ENCODE results near the gene CSGALNACT2.

Gene CSGALNACT2

GRCh38 chr10:43203448-43204041, 65.3 kb downstream of the CSGALNACT2 start:
- H3K4me3 ChIP-seq, result no peak overlapping the region
- no peak overlapping the region for H3K9ac ChIP-seq

GRCh38 chr10:43204042-43204942, 66.0 kb downstream of the CSGALNACT2 start:
- Histone ChIP-seq H3K4me3 (no peak overlapping the region), H3K27ac (0 out of 2 replicates have a peak overlapping the region, but pooled peaks have one; percentile 12), H3K9ac (no peak overlapping the region), H3K27me3 (no peaks in the 10 kb centered on the region), H3K4me1 (peaks cover 39% of the 10 kb centered on the region), H4K20me1 (no peaks in the 10 kb centered on the region), H3K4me2 (no peak overlapping the region; the same call in 1 of the 2 replicates), H3K36me3 (peaks cover 4% of the 10 kb centered on the region; the same call in 1 of the 2 replicates), H3K9me3 (no peaks in the 10 kb centered on the region)
- no peak for TF ChIP-seq Cebpa-rat (IDR thresholded peaks at IDR 0.05)

More at GRCh38 chr10:43203448-43204041, 65.3 kb downstream of the CSGALNACT2 start:
- Histone ChIP-seq H3K4me1 (peaks cover 31% of the 10 kb centered on the region), H3K36me3 (peaks cover 8% of the 10 kb centered on the region; the same call in 1 of the 2 replicates), H3K27ac (no peak overlapping the region), H4K20me1 (no peaks in the 10 kb centered on the region), H3K4me2 (no peak overlapping the region), H3K9me3 (no peaks in the 10 kb centered on the region), H3K27me3 (no peaks in the 10 kb centered on the region)
- no peak for TF ChIP-seq Cebpa-rat (IDR thresholded peaks at IDR 0.05)

DNA sequence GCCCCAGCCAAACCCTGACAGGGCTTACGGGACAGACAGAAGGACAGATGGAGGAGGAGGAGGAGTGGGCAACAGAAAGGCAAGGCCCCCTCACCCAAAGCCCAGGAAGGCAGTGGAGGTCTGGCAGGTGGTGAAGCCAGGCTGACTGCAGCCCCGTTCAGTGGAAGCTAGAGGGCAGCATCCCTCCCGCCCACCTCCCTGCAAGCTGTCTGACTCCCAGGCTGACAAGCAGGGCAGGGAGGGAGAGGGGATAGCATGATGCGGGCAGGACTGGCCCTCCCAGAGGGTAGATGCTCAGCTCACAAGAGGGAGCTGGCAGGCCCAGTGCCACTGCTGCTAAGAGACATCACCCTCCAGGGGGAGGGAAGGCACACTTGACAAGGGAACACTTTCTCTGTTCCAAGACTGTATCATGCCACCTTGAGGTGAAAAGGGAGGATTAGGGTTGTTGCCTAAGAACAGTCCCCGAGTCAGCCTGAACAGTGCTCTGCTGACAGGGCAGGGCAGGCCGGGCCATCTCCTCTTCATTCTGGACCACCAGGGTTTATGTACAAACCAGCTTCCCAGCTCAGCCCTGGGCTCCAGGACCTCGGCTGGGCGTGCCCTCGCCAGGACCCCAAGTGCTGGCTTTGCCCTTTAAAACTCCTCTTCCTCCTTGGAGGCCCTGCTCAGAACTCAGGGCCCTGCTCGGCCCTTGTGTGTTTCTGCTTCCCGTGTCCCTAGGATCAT, 66.9 kb downstream of the CSGALNACT2 start:
- no peak overlapping the region; the same call in 1 of the 2 replicates for H3K4me2 ChIP-seq
- no peak overlapping the region for H3K9ac ChIP-seq
- H3K4me1 ChIP-seq, result peaks cover 47% of the 10 kb centered on the region

GRCh38 chr10:43205681-43206390, 67.6 kb downstream of the CSGALNACT2 start:
- no peak overlapping the region for H3K4me2 ChIP-seq
- H3K9ac ChIP-seq, result no peak overlapping the region
- H4K20me1 ChIP-seq, result no peaks in the 10 kb centered on the region
- H3K9me3 ChIP-seq, result no peaks in the 10 kb centered on the region
- no peak overlapping the region for H3K4me3 ChIP-seq
- 0 out of 2 replicates have a peak overlapping the region, but pooled peaks have one; percentile 56 for H3K27ac ChIP-seq
- no peak for TF ChIP-seq Cebpa-rat (IDR thresholded peaks at IDR 0.05)
- H3K27me3 ChIP-seq, result no peaks in the 10 kb centered on the region
- no peaks in the 10 kb centered on the region for H3K36me3 ChIP-seq
- H3K4me1 ChIP-seq, result peaks cover 54% of the 10 kb centered on the region

More for the DNA sequence above, 66.9 kb downstream of the CSGALNACT2 start:
- Histone ChIP-seq H3K9me3 (no peaks in the 10 kb centered on the region), H3K36me3 (no peaks in the 10 kb centered on the region; the same call in 1 of the 2 replicates), H3K27ac (0 out of 2 replicates have a peak overlapping the region, but pooled peaks have one; percentile 23), H3K27me3 (no peaks in the 10 kb centered on the region), H4K20me1 (no peaks in the 10 kb centered on the region), H3K4me3 (no peak overlapping the region)
- TF ChIP-seq Cebpa-rat (IDR thresholded peaks at IDR 0.05), result no peak

DNA sequence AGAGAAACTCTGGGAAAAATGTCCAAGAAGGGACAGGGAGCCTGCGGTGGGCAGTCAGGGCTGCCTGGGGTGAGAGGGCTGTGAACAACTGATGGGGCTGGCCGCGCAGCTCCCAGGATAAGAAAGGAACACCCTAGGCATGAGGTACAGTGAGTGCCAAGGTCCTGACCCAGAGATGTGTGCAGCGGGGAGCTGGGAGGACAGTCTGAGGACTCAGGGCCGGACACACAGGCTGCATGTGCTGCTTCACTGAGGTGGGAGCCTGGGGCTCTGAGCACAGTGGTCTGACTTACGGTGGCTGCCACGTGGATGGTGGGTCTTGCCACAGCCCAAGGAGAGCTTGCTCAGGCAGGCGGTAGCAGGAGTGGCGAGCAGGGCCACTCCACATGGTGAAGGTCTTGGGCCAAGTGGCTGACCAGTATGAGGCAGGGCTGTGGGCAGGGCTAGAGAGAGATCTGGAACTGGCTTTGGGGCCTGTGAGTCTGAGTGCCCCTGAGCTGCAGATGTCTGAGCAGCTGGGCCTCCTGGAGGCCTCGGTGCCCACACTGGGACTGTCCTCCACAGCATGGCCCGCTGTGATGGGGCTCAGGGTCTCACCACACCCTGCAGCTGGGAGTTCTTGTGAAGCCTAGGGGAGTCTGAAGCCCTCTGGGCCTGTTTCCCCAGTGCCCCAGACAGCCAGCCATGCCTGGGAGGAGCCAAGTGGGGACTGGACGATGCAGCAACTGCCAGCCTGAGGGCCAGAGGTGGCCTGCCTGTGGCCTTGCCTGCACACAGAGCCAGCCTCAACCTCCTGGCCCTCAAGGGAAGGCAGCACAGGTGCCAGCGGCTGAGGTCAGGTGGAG, 68.4 kb downstream of the CSGALNACT2 start:
- H3K4me2 ChIP-seq, result no peak overlapping the region
- no peak for TF ChIP-seq Cebpa-rat (IDR thresholded peaks at IDR 0.05)
- H4K20me1 ChIP-seq, result no peaks in the 10 kb centered on the region
- no peak overlapping the region for H3K4me3 ChIP-seq
- no peaks in the 10 kb centered on the region for H3K36me3 ChIP-seq
- H3K27me3 ChIP-seq, result no peaks in the 10 kb centered on the region
- 0 out of 2 replicates have a peak overlapping the region, but pooled peaks have one; percentile 19 for H3K9ac ChIP-seq
- H3K9me3 ChIP-seq, result no peaks in the 10 kb centered on the region
- H3K4me1 ChIP-seq, result peaks cover 58% of the 10 kb centered on the region
- H3K27ac ChIP-seq, result peak overlapping the region; percentile 56

DNA sequence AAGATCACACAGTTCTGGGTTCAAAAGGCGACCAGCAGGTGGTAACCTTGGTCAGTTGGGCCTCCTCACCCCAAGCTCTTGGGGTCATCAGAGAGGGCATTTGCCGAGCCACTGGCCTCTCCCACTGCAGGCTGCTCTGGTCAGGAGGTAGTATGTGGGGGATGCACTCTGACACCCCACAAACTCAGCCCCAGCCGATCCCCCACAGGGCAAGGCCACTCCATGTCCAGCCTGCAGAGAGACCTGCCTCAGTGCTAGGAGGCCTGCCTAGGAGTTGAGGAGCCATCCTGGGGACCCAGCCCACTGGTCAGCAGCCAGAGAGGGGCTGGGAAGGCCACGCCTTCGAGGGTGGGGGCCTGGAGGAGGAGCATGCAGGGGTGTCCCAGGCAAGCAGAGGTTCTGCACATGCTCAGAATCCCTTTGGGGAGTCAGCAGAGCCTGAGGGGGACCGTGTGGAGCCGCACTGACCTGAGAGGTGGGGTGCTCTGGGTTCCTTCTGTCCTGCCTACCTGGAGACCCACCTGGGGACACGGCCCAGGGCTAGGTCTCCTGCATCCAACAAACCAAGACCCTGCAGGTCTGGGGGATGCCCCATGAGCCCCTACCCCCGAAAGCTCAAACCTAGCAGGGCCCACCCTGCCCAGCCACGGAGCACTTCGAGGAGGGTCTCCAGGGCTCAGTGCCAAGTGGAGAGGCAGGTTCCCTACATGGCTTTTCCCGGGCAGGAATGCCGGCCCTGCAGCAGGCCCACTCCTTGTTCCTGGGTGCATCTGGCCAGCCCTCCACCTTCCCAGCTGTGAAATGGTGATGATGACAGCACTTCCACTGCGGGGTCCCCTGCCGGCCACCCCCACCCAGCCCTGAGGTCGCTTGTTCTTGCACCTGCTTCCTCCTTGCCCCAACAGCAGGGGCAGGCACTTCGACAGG, 70.2 kb downstream of the CSGALNACT2 start:
- no peaks in the 10 kb centered on the region for H3K36me3 ChIP-seq
- H3K27me3 ChIP-seq, result no peaks in the 10 kb centered on the region
- peaks cover 64% of the 10 kb centered on the region for H3K4me1 ChIP-seq
- peak overlapping the region; percentile 59 for H3K4me2 ChIP-seq
- no peak for TF ChIP-seq Cebpa-rat (IDR thresholded peaks at IDR 0.05)
- no peaks in the 10 kb centered on the region for H4K20me1 ChIP-seq
- H3K9ac ChIP-seq, result no peak overlapping the region
- H3K4me3 ChIP-seq, result no peak overlapping the region
- no peaks in the 10 kb centered on the region for H3K9me3 ChIP-seq
- H3K27ac ChIP-seq, result no peak overlapping the region

- H3K4me1 ChIP-seq, result peaks cover 65% of the 10 kb centered on the region
- H3K4me3 ChIP-seq, result no peak overlapping the region
- H3K9me3 ChIP-seq, result no peaks in the 10 kb centered on the region
- no peak overlapping the region for H3K27ac ChIP-seq
- no peaks in the 10 kb centered on the region for H3K27me3 ChIP-seq
- H3K9ac ChIP-seq, result no peak overlapping the region
- TF ChIP-seq Cebpa-rat (IDR thresholded peaks at IDR 0.05), result no peak
- peak overlapping the region; percentile 59 for H3K4me2 ChIP-seq
- no peaks in the 10 kb centered on the region for H3K36me3 ChIP-seq
- H4K20me1 ChIP-seq, result no peaks in the 10 kb centered on the region
Observed at GRCh38 chr10:43209074-43209455, 70.8 kb downstream of the CSGALNACT2 start.

Data from BLaER1 (cell line).